Neural progenitor cell (in vitro differentiated cells): ENCODE results near the gene KLHL21. TPM values are rescaled to one million over a fixed set of nuclear protein-coding genes. Genes with fewer than 3 reads are reported as not detected.
A peak's percentile ranks its signal among the peaks of the same experiment; 100 is the strongest.
"Not testable (repeated sequence)": the region's sequence is repeated elsewhere in the genome, so short reads cannot be mapped to it uniquely, and the experiment has no call there.

Experiments
- DNase-seq: peaks from one replicate; pipeline ENCODE4 v3.0.0-alpha.2; 2016; ENCODE audit warnings: low spot score
- H2AFZ ChIP-seq: fragments of 200-600 bp; sonication (generic); replicated peaks from 2 replicates; pipeline ENCODE4 v1.6.1; 2016; ENCODE audit warnings: antibody characterized with exemption
- H3F3A ChIP-seq: fragments of 200-600 bp; sonication (generic); 2 replicates; pipeline ENCODE4 v1.6.1; 2016; ENCODE audit warnings: antibody characterized with exemption, low read depth
- H3K27ac ChIP-seq: fragments of 200-600 bp; sonication (generic); 2 replicates; pipeline ENCODE4 v1.5.1; 2016; ENCODE audit warnings: mild to moderate bottlenecking
- H3K27me3 ChIP-seq: fragments of 200-600 bp; sonication (generic); 2 replicates; pipeline ENCODE4 v1.6.1; 2016; ENCODE audit warnings: mild to moderate bottlenecking, moderate library complexity
- H3K36me3 ChIP-seq: fragments of 200-600 bp; sonication (generic); 2 replicates; pipeline ENCODE4 v1.5.1; 2016
- H3K4me1 ChIP-seq: fragments of 200-600 bp; sonication (generic); 2 replicates; pipeline ENCODE4 v1.6.1; 2016; ENCODE audit warnings: mixed run types
- H3K4me2 ChIP-seq: fragments of 200-600 bp; sonication (generic); 2 replicates; pipeline ENCODE4 v1.6.1; 2016
- H3K4me3 ChIP-seq: fragments of 200-600 bp; sonication (generic); 2 replicates; pipeline ENCODE4 v1.5.1; 2016
- H3K79me2 ChIP-seq: fragments of 200-600 bp; sonication (generic); 2 replicates; pipeline ENCODE4 v1.6.1; 2016; ENCODE audit warnings: low read depth
- H3K9ac ChIP-seq: fragments of 200-600 bp; sonication (generic); 2 replicates; pipeline ENCODE4 v1.6.1; 2016
- H3K9me3 ChIP-seq: fragments of 200-600 bp; sonication (generic); 2 replicates; pipeline ENCODE4 v1.5.1; 2016; ENCODE audit warnings: low read depth
- H4K20me1 ChIP-seq: fragments of 200-600 bp; sonication (generic); 2 replicates; pipeline ENCODE4 v1.6.1; 2016; ENCODE audit warnings: low read depth
- H3K27ac Mint-ChIP-seq: 3 replicates; pipeline ENCODE4 v1.8.0; 2021; ENCODE audit warnings: mixed read lengths
- H3K27me3 Mint-ChIP-seq: 2 replicates; pipeline ENCODE4 v1.8.0; 2022; ENCODE audit warnings: low read depth, mild to moderate bottlenecking, inconsistent platforms, moderate library complexity, mixed read lengths; ENCODE audit not compliant: insufficient read depth
- H3K36me3 Mint-ChIP-seq: 3 replicates; pipeline ENCODE4 v1.8.0; 2021; ENCODE audit warnings: mixed read lengths
- H3K4me1 Mint-ChIP-seq: 3 replicates; pipeline ENCODE4 v1.8.0; 2021; ENCODE audit warnings: mixed read lengths
- H3K4me3 Mint-ChIP-seq: 3 replicates; pipeline ENCODE4 v1.8.0; 2021; ENCODE audit warnings: mild to moderate bottlenecking, moderate library complexity, mixed read lengths
- H3K9me3 Mint-ChIP-seq: 3 replicates; pipeline ENCODE4 v1.8.0; 2020; ENCODE audit warnings: mixed read lengths
- EZH2 ChIP-seq: fragments of 200-600 bp; sonication (generic); IDR thresholded peaks from 2 replicates; pipeline ENCODE4 v1.6.1; 2017; ENCODE audit warnings: antibody characterized with exemption, mild to moderate bottlenecking, moderate library complexity
- EZH2phosphoT487 ChIP-seq: fragments of 200-600 bp; sonication (generic); IDR thresholded peaks from 2 replicates; pipeline ENCODE4 v1.6.1; 2017; ENCODE audit warnings: antibody characterized with exemption
- total RNA-seq: library from RNA; depleted of rRNA; stranded (reverse); fragments of >200 nt; gene quantifications from 2 replicates; pipeline ENCODE4 v1.2.3, GENCODE V29; 2015; ENCODE audit warnings: low replicate concordance
- TF ChIP-seq, protein P1 (sequence below): fragments of 200-600 bp; sonication (generic); IDR thresholded peaks from 2 replicates; pipeline ENCODE4 v1.5.1; 2017; ENCODE audit warnings: antibody characterized with exemption, mild to moderate bottlenecking

Gene KLHL21
- total RNA-seq, 1 donor from 2014 or later: 4.8 TPM

DNA sequence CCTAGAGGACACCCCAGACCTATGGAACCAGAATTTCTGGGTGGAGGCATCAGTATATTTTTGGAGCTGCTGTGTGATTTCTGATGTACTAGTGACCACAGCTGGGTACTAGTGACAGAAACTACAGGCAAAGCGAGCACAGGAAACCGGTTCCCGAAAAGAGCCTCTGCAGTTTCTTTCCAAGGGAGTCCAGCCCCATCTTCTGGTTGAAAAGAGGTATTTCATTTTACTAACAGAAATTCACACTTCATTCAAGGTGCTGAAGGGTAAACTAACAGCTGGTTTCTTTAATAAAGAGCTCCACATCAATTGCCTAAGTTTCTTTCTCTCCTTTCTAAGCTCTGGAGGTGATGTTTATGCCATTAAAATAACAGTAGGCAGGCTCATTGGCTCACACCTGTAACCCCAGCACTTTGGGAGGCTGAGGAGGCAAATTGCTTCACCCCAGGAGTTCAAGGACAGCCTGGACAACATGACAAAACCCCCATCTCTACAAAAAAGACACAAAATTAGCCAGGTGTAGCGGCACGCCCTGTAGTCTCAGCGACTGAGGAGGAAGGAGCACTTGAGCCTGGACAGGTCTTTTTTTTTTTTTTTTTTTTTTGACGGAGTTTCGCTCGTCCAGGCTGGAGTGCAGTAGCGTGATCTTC lies 44.0 kb upstream of the KLHL21 start:
- TF ChIP-seq, protein P1, sequence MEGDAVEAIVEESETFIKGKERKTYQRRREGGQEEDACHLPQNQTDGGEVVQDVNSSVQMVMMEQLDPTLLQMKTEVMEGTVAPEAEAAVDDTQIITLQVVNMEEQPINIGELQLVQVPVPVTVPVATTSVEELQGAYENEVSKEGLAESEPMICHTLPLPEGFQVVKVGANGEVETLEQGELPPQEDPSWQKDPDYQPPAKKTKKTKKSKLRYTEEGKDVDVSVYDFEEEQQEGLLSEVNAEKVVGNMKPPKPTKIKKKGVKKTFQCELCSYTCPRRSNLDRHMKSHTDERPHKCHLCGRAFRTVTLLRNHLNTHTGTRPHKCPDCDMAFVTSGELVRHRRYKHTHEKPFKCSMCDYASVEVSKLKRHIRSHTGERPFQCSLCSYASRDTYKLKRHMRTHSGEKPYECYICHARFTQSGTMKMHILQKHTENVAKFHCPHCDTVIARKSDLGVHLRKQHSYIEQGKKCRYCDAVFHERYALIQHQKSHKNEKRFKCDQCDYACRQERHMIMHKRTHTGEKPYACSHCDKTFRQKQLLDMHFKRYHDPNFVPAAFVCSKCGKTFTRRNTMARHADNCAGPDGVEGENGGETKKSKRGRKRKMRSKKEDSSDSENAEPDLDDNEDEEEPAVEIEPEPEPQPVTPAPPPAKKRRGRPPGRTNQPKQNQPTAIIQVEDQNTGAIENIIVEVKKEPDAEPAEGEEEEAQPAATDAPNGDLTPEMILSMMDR: peak; percentile 78
- no peak for TF ChIP-seq EZH2phosphoT487
- H3K4me1 ChIP-seq: no peaks in the 10 kb centered on the region
- no peak overlapping the region for H3K27ac ChIP-seq
- peaks cover 12% of the 10 kb centered on the region for H3K36me3 Mint-ChIP-seq
- H3K36me3 ChIP-seq: no peaks in the 10 kb centered on the region
- no peak overlapping the region for H3K4me3 Mint-ChIP-seq
- H2AFZ ChIP-seq: no peak overlapping the region
- H3K27me3 ChIP-seq: no peaks in the 10 kb centered on the region
- H3K79me2 ChIP-seq: no peaks in the 10 kb centered on the region
- no peak overlapping the region for H3K27ac Mint-ChIP-seq
- H3K9me3 ChIP-seq: no peaks in the 10 kb centered on the region
- peak; percentile 64 for DNase-seq
- H3K9ac ChIP-seq: no peak overlapping the region
- no peak overlapping the region for H3K4me3 ChIP-seq
- no peaks in the 10 kb centered on the region for H3K9me3 Mint-ChIP-seq
- H3K4me1 Mint-ChIP-seq: no peaks in the 10 kb centered on the region
- H4K20me1 ChIP-seq: no peaks in the 10 kb centered on the region
- H3F3A ChIP-seq: peaks cover 4% of the 10 kb centered on the region
- H3K27me3 Mint-ChIP-seq: peaks cover 4% of the 10 kb centered on the region
- H3K4me2 ChIP-seq: no peak overlapping the region

DNA sequence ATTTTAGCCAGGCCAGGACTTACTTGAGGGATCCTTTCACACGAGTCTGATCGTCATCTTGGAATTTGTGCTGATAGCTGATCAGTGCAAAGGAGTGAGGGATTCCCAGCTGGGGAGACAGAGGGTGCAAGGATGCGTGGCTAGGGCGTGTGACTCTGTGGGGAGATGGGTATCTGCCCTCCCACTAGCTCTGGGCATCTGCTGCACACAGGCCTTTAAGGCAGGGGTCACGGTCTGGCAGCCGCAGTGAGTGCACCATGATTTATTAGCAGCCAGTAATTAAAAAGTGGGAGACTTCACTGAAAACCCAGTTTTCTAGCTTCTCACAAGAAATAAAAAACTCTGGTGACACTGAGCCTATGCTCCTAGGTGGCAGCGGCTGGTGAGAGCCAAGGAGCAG lies 42.3 kb upstream of the KLHL21 start:
- no peaks in the 10 kb centered on the region for H3K36me3 ChIP-seq
- Mint-ChIP-seq H3K4me1 (no peaks in the 10 kb centered on the region), H3K36me3 (peaks cover 16% of the 10 kb centered on the region)

DNA sequence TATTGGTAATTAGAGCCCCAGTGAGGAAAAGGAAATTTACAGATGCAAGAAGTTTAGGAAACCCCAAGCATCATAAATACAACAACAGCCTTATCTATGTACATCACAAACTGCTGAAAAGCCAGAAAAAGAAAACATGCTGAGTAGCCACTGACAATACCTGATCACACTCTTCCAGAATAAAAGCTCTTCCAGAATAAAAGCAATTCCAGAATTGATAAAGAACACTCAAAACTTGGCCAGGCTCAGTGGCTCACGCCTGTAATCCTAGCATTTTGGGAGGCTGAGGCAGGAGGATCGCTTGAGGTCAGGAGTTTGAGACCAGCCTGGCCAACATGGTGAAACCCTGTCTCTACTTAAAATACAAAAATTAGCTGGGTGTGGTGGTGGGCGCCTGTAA lies 38.2 kb upstream of the KLHL21 start:
- not testable (repeated sequence) for H3K4me3 Mint-ChIP-seq, H3K27me3 Mint-ChIP-seq

More for the DNA sequence above, 42.3 kb upstream of the KLHL21 start:
- no peaks in the 10 kb centered on the region for H3K9me3 ChIP-seq
- H3K4me1 ChIP-seq: no peaks in the 10 kb centered on the region
- H3K4me3 ChIP-seq: no peak overlapping the region
- no peak overlapping the region for H2AFZ ChIP-seq
- no peak overlapping the region for H3K9ac ChIP-seq
- DNase-seq: no peak
- Mint-ChIP-seq H3K4me3 (no peak overlapping the region), H3K27me3 (no peaks in the 10 kb centered on the region), H3K9me3 (no peaks in the 10 kb centered on the region), H3K27ac (no peak overlapping the region)
- no peak overlapping the region for H3K4me2 ChIP-seq
- peaks cover 4% of the 10 kb centered on the region for H3F3A ChIP-seq
- TF ChIP-seq EZH2phosphoT487: no peak
- TF ChIP-seq, protein P1: no peak
- TF ChIP-seq EZH2: no peak
- no peaks in the 10 kb centered on the region for H3K27me3 ChIP-seq
- H3K27ac ChIP-seq: no peak overlapping the region
- H4K20me1 ChIP-seq: no peaks in the 10 kb centered on the region
- no peaks in the 10 kb centered on the region for H3K79me2 ChIP-seq

DNA sequence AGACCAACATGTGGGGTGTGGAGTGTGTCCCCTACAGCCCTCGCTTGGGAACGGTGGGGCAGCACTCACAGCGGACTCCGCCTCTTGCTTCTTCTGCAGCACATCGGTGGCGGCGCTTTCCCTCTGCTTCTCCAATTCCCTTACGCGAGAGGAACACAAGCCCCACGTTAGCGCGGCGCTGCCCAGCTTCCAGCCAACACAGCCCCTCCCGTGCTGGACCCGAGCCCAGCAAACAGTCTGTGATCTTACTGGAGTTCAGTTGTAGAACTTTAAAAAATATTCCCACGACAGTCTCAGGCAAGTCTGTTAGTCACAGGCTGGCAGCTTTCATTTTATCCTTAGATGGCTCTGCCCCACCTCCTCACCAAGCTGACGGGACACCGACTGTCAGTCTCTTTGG lies 35.6 kb upstream of the KLHL21 start:
- no peaks in the 10 kb centered on the region for H3K9me3 Mint-ChIP-seq
- H3K4me1 ChIP-seq: no peaks in the 10 kb centered on the region
- no peak overlapping the region for H3K4me3 Mint-ChIP-seq
- no peak overlapping the region for H3K4me3 ChIP-seq
- no peaks in the 10 kb centered on the region for H3K79me2 ChIP-seq
- H4K20me1 ChIP-seq: no peaks in the 10 kb centered on the region
- no peak overlapping the region for H3K4me2 ChIP-seq
- no peaks in the 10 kb centered on the region for H3K9me3 ChIP-seq
- H3K9ac ChIP-seq: no peak overlapping the region
- no peak overlapping the region for H3K27ac Mint-ChIP-seq
- no peak for DNase-seq
- peaks cover 21% of the 10 kb centered on the region for H3K36me3 Mint-ChIP-seq
- no peaks in the 10 kb centered on the region for H3K36me3 ChIP-seq
- TF ChIP-seq EZH2: no peak
- TF ChIP-seq, protein P1: no peak
- TF ChIP-seq EZH2phosphoT487: no peak
- no peaks in the 10 kb centered on the region for H3K27me3 ChIP-seq
- peaks cover 15% of the 10 kb centered on the region for H3F3A ChIP-seq
- H3K27ac ChIP-seq: no peak overlapping the region
- peaks cover 6% of the 10 kb centered on the region for H3K27me3 Mint-ChIP-seq
- H3K4me1 Mint-ChIP-seq: no peaks in the 10 kb centered on the region
- H2AFZ ChIP-seq: no peak overlapping the region

More for the DNA sequence above, 38.2 kb upstream of the KLHL21 start:
- H3K36me3 Mint-ChIP-seq: peaks cover 21% of the 10 kb centered on the region
- H2AFZ ChIP-seq, H3K4me2 ChIP-seq, H3K36me3 ChIP-seq, H3K27ac Mint-ChIP-seq, H3K9me3 Mint-ChIP-seq, H3K4me1 ChIP-seq, H3K4me1 Mint-ChIP-seq, H3K4me3 ChIP-seq, H3K79me2 ChIP-seq, H3K9ac ChIP-seq, H3K27ac ChIP-seq, DNase-seq, H3K9me3 ChIP-seq, H4K20me1 ChIP-seq, H3F3A ChIP-seq, H3K27me3 ChIP-seq: not testable (repeated sequence)
